GM12874 (cell line): ENCODE data around the gene ACBD3.

Source experiments
- CTCF ChIP-seq: IDR thresholded peaks from 2 replicates; pipeline ENCODE4 v1.5.1; 2011; ENCODE audit warnings: low read depth, mild to moderate bottlenecking, control low read depth, low read length, moderate library complexity; ENCODE audit not compliant: insufficient read depth

The ACBD3 gene

GRCh38 chr1:226118357-226118756 lies 68.2 kb downstream of the ACBD3 start:
- TF ChIP-seq CTCF, result no peak

- TF ChIP-seq CTCF, result no peak
These were observed 69.2 kb downstream of the ACBD3 start for GRCh38 chr1:226117330-226117729.

GRCh38 chr1:226116673-226117072 lies 69.9 kb downstream of the ACBD3 start:
- no peak for TF ChIP-seq CTCF

GRCh38 chr1:226112626-226113025 lies 73.9 kb downstream of the ACBD3 start:
- TF ChIP-seq CTCF, result no peak

- TF ChIP-seq CTCF, result no peak
These were observed 74.7 kb downstream of the ACBD3 start for GRCh38 chr1:226111883-226112261.

GRCh38 chr1:226111098-226111882 lies 75.3 kb downstream of the ACBD3 start:
- no peak for TF ChIP-seq CTCF

GRCh38 chr1:226110249-226111097 lies 76.1 kb downstream of the ACBD3 start:
- TF ChIP-seq CTCF, result no peak
